Measurements from ENCODE around the gene KANK4. TPM values are rescaled to one million over a fixed set of nuclear protein-coding genes. Genes with fewer than 3 reads are reported as not detected.

Gene KANK4
- polyA plus RNA-seq (2013, experiment 1 of 4): 1.7 TPM
- 1.6 TPM for polyA plus RNA-seq (2013, experiment 2 of 4)
- 1.4 TPM for polyA plus RNA-seq (2013, experiment 3 of 4)
- 2.0 TPM for polyA plus RNA-seq (2013, experiment 4 of 4)

GRCh38 chr1:62318756-62319544, at the start of gene KANK4:
Gene KANK4 (minus strand): TSS chr1:62319434. CDS start chr1:62281564, 37,870 bp downstream.
- Histone ChIP-seq H3K27me3 (ENCODE audit: control insufficient read depth, insufficient read depth, low read length, poor library complexity, severe bottlenecking) (peaks cover 65% of the 10 kb centered on the region), H3K27ac (ENCODE audit: insufficient read depth, low read depth, low read length, poor library complexity, severe bottlenecking) (no peak within 1 kb of the TSS), H3K4me3 (ENCODE audit: insufficient read depth, low read depth, low read length) (peak within 1 kb of the TSS; percentile 48), H3K9me3 (ENCODE audit: control insufficient read depth, low read length) (no peaks in the 10 kb centered on the region), H3K4me1 (ENCODE audit: control insufficient read depth, insufficient read depth, low read length) (peaks cover 8% of the 10 kb centered on the region), H3K36me3 (ENCODE audit: control insufficient read depth, insufficient read depth, low read length) (no peaks in the 10 kb centered on the region)
- 1% methylated on average over 84 of the region's 84 CpGs for WGBS, 2 experiments

GRCh38 chr1:62368989-62369388, 49.8 kb upstream of the KANK4 start:
- Histone ChIP-seq H3K4me3 (ENCODE audit: insufficient read depth, low read depth, low read length) (no peak overlapping the region), H3K9me3 (ENCODE audit: control insufficient read depth, low read length) (no peaks in the 10 kb centered on the region), H3K27me3 (ENCODE audit: control insufficient read depth, insufficient read depth, low read length, poor library complexity, severe bottlenecking) (no peaks in the 10 kb centered on the region), H3K36me3 (ENCODE audit: control insufficient read depth, insufficient read depth, low read length) (no peaks in the 10 kb centered on the region), H3K27ac (ENCODE audit: insufficient read depth, low read depth, low read length, poor library complexity, severe bottlenecking) (no peak overlapping the region), H3K4me1 (ENCODE audit: control insufficient read depth, insufficient read depth, low read length) (no peaks in the 10 kb centered on the region)
- WGBS, 2 experiments: 95 to 96% methylated on average over 6 of the region's 6 CpGs

- Histone ChIP-seq H3K36me3 (ENCODE audit: control insufficient read depth, insufficient read depth, low read length) (no peaks in the 10 kb centered on the region), H3K9me3 (ENCODE audit: control insufficient read depth, low read length) (no peaks in the 10 kb centered on the region), H3K27me3 (ENCODE audit: control insufficient read depth, insufficient read depth, low read length, poor library complexity, severe bottlenecking) (no peaks in the 10 kb centered on the region), H3K4me1 (ENCODE audit: control insufficient read depth, insufficient read depth, low read length) (no peaks in the 10 kb centered on the region), H3K27ac (ENCODE audit: insufficient read depth, low read depth, low read length, poor library complexity, severe bottlenecking) (no peak overlapping the region), H3K4me3 (ENCODE audit: insufficient read depth, low read depth, low read length) (no peak overlapping the region)
- 89 to 93% methylated on average over 7 of the region's 7 CpGs for WGBS, 2 experiments
Measured at GRCh38 chr1:62367005-62367557, 47.8 kb upstream of the KANK4 start.

- Histone ChIP-seq H3K4me1 (ENCODE audit: control insufficient read depth, insufficient read depth, low read length) (no peaks in the 10 kb centered on the region), H3K27me3 (ENCODE audit: control insufficient read depth, insufficient read depth, low read length, poor library complexity, severe bottlenecking) (no peaks in the 10 kb centered on the region), H3K27ac (ENCODE audit: insufficient read depth, low read depth, low read length, poor library complexity, severe bottlenecking) (no peak overlapping the region), H3K4me3 (ENCODE audit: insufficient read depth, low read depth, low read length) (no peak overlapping the region), H3K9me3 (ENCODE audit: control insufficient read depth, low read length) (no peaks in the 10 kb centered on the region), H3K36me3 (ENCODE audit: control insufficient read depth, insufficient read depth, low read length) (no peaks in the 10 kb centered on the region)
Measured at GRCh38 chr1:62364721-62365120, 45.5 kb upstream of the KANK4 start.

GRCh38 chr1:62362926-62363325, 43.7 kb upstream of the KANK4 start:
- WGBS, 2 experiments: 91 to 96% methylated on average over 3 of the region's 3 CpGs
- no peak overlapping the region for H3K4me3 ChIP-seq (ENCODE audit: insufficient read depth, low read depth, low read length)
- no peaks in the 10 kb centered on the region for H3K36me3 ChIP-seq (ENCODE audit: control insufficient read depth, insufficient read depth, low read length)
- no peaks in the 10 kb centered on the region for H3K9me3 ChIP-seq (ENCODE audit: control insufficient read depth, low read length)
- no peaks in the 10 kb centered on the region for H3K4me1 ChIP-seq (ENCODE audit: control insufficient read depth, insufficient read depth, low read length)
- H3K27ac ChIP-seq (ENCODE audit: insufficient read depth, low read depth, low read length, poor library complexity, severe bottlenecking): no peak overlapping the region
- no peaks in the 10 kb centered on the region for H3K27me3 ChIP-seq (ENCODE audit: control insufficient read depth, insufficient read depth, low read length, poor library complexity, severe bottlenecking)

GRCh38 chr1:62362061-62362917, 43.1 kb upstream of the KANK4 start:
- WGBS, 2 experiments: 87 to 90% methylated on average over 11 of the region's 11 CpGs
- H3K4me3 ChIP-seq (ENCODE audit: insufficient read depth, low read depth, low read length): no peak overlapping the region
- no peaks in the 10 kb centered on the region for H3K9me3 ChIP-seq (ENCODE audit: control insufficient read depth, low read length)
- H3K4me1 ChIP-seq (ENCODE audit: control insufficient read depth, insufficient read depth, low read length): no peaks in the 10 kb centered on the region
- no peak overlapping the region for H3K27ac ChIP-seq (ENCODE audit: insufficient read depth, low read depth, low read length, poor library complexity, severe bottlenecking)
- H3K27me3 ChIP-seq (ENCODE audit: control insufficient read depth, insufficient read depth, low read length, poor library complexity, severe bottlenecking): no peaks in the 10 kb centered on the region
- H3K36me3 ChIP-seq (ENCODE audit: control insufficient read depth, insufficient read depth, low read length): no peaks in the 10 kb centered on the region

GRCh38 chr1:62361431-62361830, 42.2 kb upstream of the KANK4 start:
- WGBS, 2 experiments: 93% methylated on average over 4 of the region's 4 CpGs
- Histone ChIP-seq H3K36me3 (ENCODE audit: control insufficient read depth, insufficient read depth, low read length) (no peaks in the 10 kb centered on the region), H3K4me3 (ENCODE audit: insufficient read depth, low read depth, low read length) (no peak overlapping the region), H3K27me3 (ENCODE audit: control insufficient read depth, insufficient read depth, low read length, poor library complexity, severe bottlenecking) (no peaks in the 10 kb centered on the region), H3K4me1 (ENCODE audit: control insufficient read depth, insufficient read depth, low read length) (no peaks in the 10 kb centered on the region), H3K27ac (ENCODE audit: insufficient read depth, low read depth, low read length, poor library complexity, severe bottlenecking) (no peak overlapping the region), H3K9me3 (ENCODE audit: control insufficient read depth, low read length) (no peaks in the 10 kb centered on the region)

- Histone ChIP-seq H3K4me3 (ENCODE audit: insufficient read depth, low read depth, low read length) (no peak overlapping the region), H3K36me3 (ENCODE audit: control insufficient read depth, insufficient read depth, low read length) (no peaks in the 10 kb centered on the region), H3K27ac (ENCODE audit: insufficient read depth, low read depth, low read length, poor library complexity, severe bottlenecking) (no peak overlapping the region), H3K4me1 (ENCODE audit: control insufficient read depth, insufficient read depth, low read length) (no peaks in the 10 kb centered on the region), H3K9me3 (ENCODE audit: control insufficient read depth, low read length) (no peaks in the 10 kb centered on the region), H3K27me3 (ENCODE audit: control insufficient read depth, insufficient read depth, low read length, poor library complexity, severe bottlenecking) (no peaks in the 10 kb centered on the region)
- WGBS, 2 experiments: 94% methylated on average over 11 of the region's 11 CpGs
Measured at GRCh38 chr1:62358665-62359373, 39.6 kb upstream of the KANK4 start.

- Histone ChIP-seq H3K4me1 (ENCODE audit: control insufficient read depth, insufficient read depth, low read length) (no peaks in the 10 kb centered on the region), H3K4me3 (ENCODE audit: insufficient read depth, low read depth, low read length) (no peak overlapping the region), H3K36me3 (ENCODE audit: control insufficient read depth, insufficient read depth, low read length) (no peaks in the 10 kb centered on the region), H3K27ac (ENCODE audit: insufficient read depth, low read depth, low read length, poor library complexity, severe bottlenecking) (no peak overlapping the region), H3K27me3 (ENCODE audit: control insufficient read depth, insufficient read depth, low read length, poor library complexity, severe bottlenecking) (no peaks in the 10 kb centered on the region), H3K9me3 (ENCODE audit: control insufficient read depth, low read length) (no peaks in the 10 kb centered on the region)
- 90 to 96% methylated on average over 4 to 6 of the region's 6 CpGs for WGBS, 2 experiments
Measured at GRCh38 chr1:62357916-62358315, 38.7 kb upstream of the KANK4 start.

Measured in ectodermal cell (in vitro differentiated cells).